Retinal pigment epithelial cell (primary cell): Measurements from ENCODE around the gene ROBO1.

Experiments used
- DNase-seq: peaks from one replicate; pipeline ENCODE4 v3.0.0-alpha.2; 2010; ENCODE audit warnings: low read depth
- H3K4me3 ChIP-seq: 2 replicates; pipeline ENCODE4 v1.5.1; 2011; ENCODE audit warnings: mild to moderate bottlenecking, low read length, control low read depth, moderate library complexity
- CTCF ChIP-seq: conservative IDR thresholded peaks from 2 replicates; pipeline ENCODE4 v1.5.1; 2011; ENCODE audit warnings: low read depth, low read length, control low read depth, inconsistent platforms

Gene ROBO1

GRCh38 chr3:79568938-79569337, 198.9 kb downstream of the ROBO1 start:
- no peak for TF ChIP-seq CTCF
- no peak overlapping the region for H3K4me3 ChIP-seq
- DNase-seq, result no peak

- no peak overlapping the region for H3K4me3 ChIP-seq
- TF ChIP-seq CTCF, result no peak
- DNase-seq, result no peak
Measured at GRCh38 chr3:79564192-79564591, 203.6 kb downstream of the ROBO1 start.

- DNase-seq, result no peak
- H3K4me3 ChIP-seq, result no peak overlapping the region
- no peak for TF ChIP-seq CTCF
Measured at GRCh38 chr3:79560698-79561097, 207.1 kb downstream of the ROBO1 start.

- TF ChIP-seq CTCF, result no peak
- H3K4me3 ChIP-seq, result no peak overlapping the region
- no peak for DNase-seq
Measured at GRCh38 chr3:79558943-79559342, 208.9 kb downstream of the ROBO1 start.

- H3K4me3 ChIP-seq, result no peak overlapping the region
- DNase-seq, result no peak
- no peak for TF ChIP-seq CTCF
Measured at GRCh38 chr3:79555655-79556054, 212.1 kb downstream of the ROBO1 start.

- no peak for TF ChIP-seq CTCF
- no peak for DNase-seq
- H3K4me3 ChIP-seq, result no peak overlapping the region
Measured at GRCh38 chr3:79551997-79552396, 215.8 kb downstream of the ROBO1 start.

GRCh38 chr3:79551321-79551892, 216.4 kb downstream of the ROBO1 start:
- no peak for DNase-seq
- no peak overlapping the region for H3K4me3 ChIP-seq
- TF ChIP-seq CTCF, result no peak
